ENCODE data around the gene ICAM1. TPM values are rescaled to one million over a fixed set of nuclear protein-coding genes. Genes with fewer than 3 reads are reported as not detected.

ICAM1 gene
- total RNA-seq, 4 donors from 2014 or later: 5.0 to 10.5 (median 7.7) TPM

DNA sequence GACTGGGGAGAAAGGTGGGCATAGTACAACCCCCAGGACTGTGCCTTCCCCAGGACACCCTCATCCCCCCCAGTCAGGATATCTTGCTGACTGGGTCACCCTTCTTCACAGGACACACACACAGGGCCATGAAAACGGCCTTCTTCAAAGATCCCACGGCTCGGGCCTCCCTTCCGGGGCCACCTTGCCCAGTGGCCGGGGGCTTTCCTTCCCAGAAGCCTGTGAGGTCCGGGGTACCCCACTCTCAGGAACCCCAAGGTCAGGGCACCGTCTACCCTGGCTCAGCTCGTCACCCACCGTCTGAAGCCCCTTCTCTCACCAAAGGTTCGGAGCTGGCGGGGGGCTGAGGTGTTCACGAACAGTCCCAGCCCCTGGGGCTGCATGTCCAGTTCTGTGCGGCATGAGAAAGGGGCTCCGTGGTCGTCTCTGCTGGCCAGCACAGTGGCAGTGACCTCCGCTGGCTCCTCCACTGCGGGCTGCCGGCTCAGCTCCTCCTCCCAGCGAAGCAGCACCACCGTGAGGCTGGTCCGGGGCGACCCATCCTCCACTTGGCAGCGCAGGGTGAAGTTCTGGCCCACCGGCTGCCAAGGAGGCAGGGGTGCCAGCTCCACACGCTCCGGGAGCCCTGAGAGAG, 64.5 kb downstream of the ICAM1 start:
- TF ChIP-seq CTCF (IDR thresholded peaks at IDR 0.05 in 4 of 5, conservative IDR thresholded peaks at IDR 0.05 in 1 of 5) (no peak), POLR2A (IDR thresholded peaks at IDR 0.05) (no peak)
- Histone ChIP-seq H3K4me1 (peaks cover 18 to 23% of the 10 kb centered on the region in 2 donors), H3K27ac (peak overlapping the region; percentile 90 to 98 (median 95)), H3K27me3 (no peaks in the 10 kb centered on the region), H3K4me3 (peak overlapping the region; percentile 69 to 96 (median 88)), H3K9me3 (no peaks in the 10 kb centered on the region), H3K36me3 (peaks cover 0 to 2% of the 10 kb centered on the region in 2 donors)
- no peak for DNase-seq
- in situ Hi-C loops (cut with MboI; ENCODE audit: low sequenced_read_pairs in 4 of 4) (no loop called here), intact Hi-C loops (cut with DNase I; ENCODE audit: low total_unique reads) (loop anchor here (10.0 kb wide), 2 partner anchors 221 to 501 kb away; partner anchors contain the start of genes EIF3G, P2RY11 and PIN1)
- no peak for ATAC-seq

Small RNAs within 50 kb of the gene (microRNA-seq; reads per million reads assigned to microRNA genes)
- gene MIR4322 (ENCODE audit: borderline replicate concordance in 2 of 2): 0 reads per million in 2 donors

Other genes starting within 250 kb of the ICAM1 start
- 10 to 100 TPM in 1 of 4 donors, 1 to 10 TPM in 3; 2.2 to 11.2 (median 2.8) TPM for gene SHFL, start 184.8 kb upstream of the ICAM1 start, total RNA-seq
- 1 to 10 TPM in 1 of 4 donors, not detected in 3; 4.0 TPM for gene ANGPTL6, start 168.4 kb upstream of the ICAM1 start, total RNA-seq
- 10 to 100 TPM; 30.5 to 42.3 (median 36.7) TPM for gene PPAN, start 164.8 kb upstream of the ICAM1 start, total RNA-seq
- gene P2RY11, start 159.4 kb upstream of the ICAM1 start, total RNA-seq: 1 to 10 TPM in 3 of 4 donors, not detected in 1; 2.4 to 4.3 (median 3.9) TPM
- 100 to 1,000 TPM; 321 to 516 (median 354) TPM for gene EIF3G, start 151.2 kb upstream of the ICAM1 start, total RNA-seq
- gene DNMT1, start 76.2 kb upstream of the ICAM1 start, total RNA-seq: 10 to 100 TPM; 11.5 to 43.0 (median 17.7) TPM
- 1 to 10 TPM in 2 of 4 donors, under 1 TPM in 2; 0.56 to 2.2 (median 1.1) TPM for gene S1PR2, start 39.8 kb upstream of the ICAM1 start, total RNA-seq
- gene MRPL4, start 18.9 kb upstream of the ICAM1 start, total RNA-seq: 100 to 1,000 TPM in 1 of 4 donors, 10 to 100 TPM in 3; 68.3 to 112 (median 84.4) TPM
- not detected for gene ICAM4, start 15.8 kb downstream of the ICAM1 start, total RNA-seq
- gene ICAM5, start 18.8 kb downstream of the ICAM1 start, total RNA-seq: not detected
- gene ZGLP1, start 38.7 kb downstream of the ICAM1 start, total RNA-seq: 1 to 10 TPM in 1 of 4 donors, under 1 TPM in 1, not detected in 2; 0.80 to 3.1 TPM
- 10 to 100 TPM in 3 of 4 donors, 1 to 10 TPM in 1; 9.1 to 32.0 (median 21.9) TPM for gene FDX2, start 44.9 kb downstream of the ICAM1 start, total RNA-seq
- 10 to 100 TPM; 10.0 to 15.9 (median 11.8) TPM for gene RAVER1, start 62.4 kb downstream of the ICAM1 start, total RNA-seq
- 1 to 10 TPM; 2.0 to 5.0 (median 3.2) TPM for gene ICAM3, start 68.5 kb downstream of the ICAM1 start, total RNA-seq
- 10 to 100 TPM; 32.6 to 58.5 (median 50.9) TPM for gene TYK2, start 109.5 kb downstream of the ICAM1 start, total RNA-seq
- gene CDC37, start 132.4 kb downstream of the ICAM1 start, total RNA-seq: 100 to 1,000 TPM; 133 to 189 (median 163) TPM
- gene PDE4A, start 149.4 kb downstream of the ICAM1 start, total RNA-seq: 10 to 100 TPM in 1 of 4 donors, 1 to 10 TPM in 3; 6.4 to 10.1 (median 8.4) TPM
- gene KEAP1, start 232.2 kb downstream of the ICAM1 start, total RNA-seq: 100 to 1,000 TPM; 189 to 336 (median 228) TPM
- gene S1PR5, start 246.3 kb downstream of the ICAM1 start, total RNA-seq: not detected